Transverse colon (tissue), 3 donors: ENCODE results near the gene FAM131C.

Experiments
- CTCF ChIP-seq, 5 experiments: fragments of 200-600 bp in 3 of 5; fragments of 450-650 bp in 2 of 5; sonication (generic) in 3 of 5; IDR thresholded peaks; 1 replicate in 2 of 5; 2 replicates in 3 of 5; pipeline ENCODE4 v1.5.1; 2016 to 2017; ENCODE audit warnings: antibody characterized with exemption in 5 of 5, inconsistent platforms in 3 of 5, mild to moderate bottlenecking in 2 of 5, moderate library complexity in 1 of 5
- EP300 ChIP-seq: sonication (generic); formaldehyde crosslinking; IDR thresholded peaks from one replicate; pipeline ENCODE4 v1.6.1; 2017; ENCODE audit warnings: antibody characterized with exemption, low read depth
- POLR2A ChIP-seq: fragments of 450-650 bp; IDR thresholded peaks from one replicate; pipeline ENCODE4 v1.6.1; 2016; ENCODE audit warnings: antibody characterized with exemption, mild to moderate bottlenecking, moderate library complexity

GRCh38 chr1:16114527-16115467 lies 41.3 kb upstream of the FAM131C start:
- TF ChIP-seq CTCF (IDR thresholded peaks at IDR 0.05) (no peak), POLR2A (no peak), EP300 (no peak)
